OCI-M2 (cell line): ENCODE data around the gene DCTN5.
A peak's percentile ranks its signal among the peaks of the same experiment; 100 is the strongest.

Experiments
- DNase-seq: peaks from one replicate; lab custom pipeline; 2025; ENCODE audit not compliant: unreplicated experiment; lab: John Stamatoyannopoulos, UW

DCTN5 gene

GRCh38 chr16:23651943-23652468 is 10.7 kb downstream of the DCTN5 start:
- no peak for DNase-seq

DNA sequence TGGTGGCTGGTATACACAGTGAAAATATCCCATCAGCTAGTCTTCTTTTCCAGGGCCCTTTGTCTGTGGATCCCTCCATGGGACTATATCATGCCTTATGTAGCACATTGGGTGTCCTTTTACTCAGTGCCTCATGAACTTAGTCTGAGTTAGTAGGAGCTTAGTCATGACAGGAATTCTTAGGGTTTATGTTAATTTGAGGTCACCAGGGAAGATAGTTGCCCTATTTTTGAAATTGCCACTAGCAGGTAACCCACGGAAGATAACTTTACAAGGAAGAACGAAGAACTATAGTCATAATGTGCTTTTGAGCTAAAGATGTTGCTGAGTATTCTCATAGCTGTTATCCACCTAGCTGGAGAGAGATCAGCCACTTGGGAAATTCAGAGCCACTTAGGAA is 22.7 kb downstream of the DCTN5 start:
- DNase-seq, result no peak

DNA sequence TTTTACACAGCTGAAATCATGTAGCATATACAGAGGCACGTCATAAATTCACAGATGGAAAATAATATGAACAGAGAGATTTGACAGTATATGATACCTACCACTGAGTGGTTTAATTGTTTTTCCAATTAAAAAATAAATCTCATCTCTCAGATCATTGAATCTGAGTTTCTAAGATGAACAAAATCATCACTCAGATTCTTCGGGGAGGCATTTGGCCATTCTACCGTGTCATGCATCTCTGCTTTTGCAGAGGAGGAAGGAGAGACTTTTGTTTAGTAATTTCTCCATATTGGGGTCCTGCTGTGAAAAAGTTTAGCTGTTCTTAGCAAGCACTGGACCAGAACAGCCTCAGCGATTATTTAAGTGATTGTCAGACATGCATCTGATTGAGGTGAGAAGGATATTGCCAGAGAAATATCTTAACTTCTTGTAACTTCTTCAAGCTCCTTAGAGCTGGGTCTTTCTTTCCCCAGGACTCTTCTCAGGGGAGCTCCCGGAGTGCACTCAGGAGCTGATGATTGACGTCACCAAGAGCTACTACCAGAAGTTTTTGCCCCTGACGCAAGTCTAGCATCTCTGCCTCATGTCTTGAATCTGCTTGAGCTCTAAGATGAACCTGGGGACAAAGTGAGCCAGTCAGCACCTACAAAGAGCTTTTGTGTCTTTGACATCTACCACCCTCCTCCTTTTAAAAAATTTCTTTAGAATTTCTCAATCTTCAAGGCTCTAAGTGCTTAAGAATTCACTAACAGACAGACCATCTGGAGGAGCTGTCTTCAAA is 25.5 kb downstream of the DCTN5 start:
- no peak for DNase-seq

DNA sequence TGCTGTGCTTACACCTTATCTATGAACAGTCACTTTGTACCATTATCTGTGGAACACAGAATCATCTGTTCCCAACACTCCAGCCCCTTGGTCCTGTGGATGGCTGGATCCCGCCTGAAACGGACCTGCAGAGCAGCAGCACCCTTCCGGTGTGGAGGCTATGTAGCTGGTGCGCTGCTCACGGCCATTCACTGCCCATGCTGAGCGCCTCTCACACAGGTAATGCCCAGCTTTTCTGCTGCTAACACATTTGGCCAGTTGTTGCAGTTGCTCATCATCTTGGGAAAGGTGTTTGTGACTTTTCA is 26.0 kb downstream of the DCTN5 start:
- DNase-seq, result no peak

DNA sequence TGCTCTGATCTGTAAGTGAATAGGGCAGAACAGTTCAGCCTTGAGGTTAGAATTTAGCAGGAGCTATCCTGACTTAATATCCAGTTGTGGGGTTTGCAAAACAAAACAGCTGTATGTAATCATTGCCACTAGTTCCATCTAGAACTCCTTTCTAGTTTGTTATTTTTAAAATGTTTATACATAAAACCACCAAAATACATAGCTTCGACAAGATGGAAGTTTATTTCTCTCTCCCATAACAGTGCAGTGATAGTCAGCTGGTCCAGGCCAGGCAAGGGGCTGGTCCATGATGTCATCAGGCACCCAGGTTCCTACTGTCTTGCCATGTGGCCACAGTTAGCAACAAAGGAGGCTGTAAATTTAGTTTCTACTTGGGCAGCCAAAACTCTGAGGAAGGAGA is 27.0 kb downstream of the DCTN5 start:
- DNase-seq, result no peak

- DNase-seq, result no peak
Observed at GRCh38 chr16:23668873-23669272, 27.6 kb downstream of the DCTN5 start.

DNA sequence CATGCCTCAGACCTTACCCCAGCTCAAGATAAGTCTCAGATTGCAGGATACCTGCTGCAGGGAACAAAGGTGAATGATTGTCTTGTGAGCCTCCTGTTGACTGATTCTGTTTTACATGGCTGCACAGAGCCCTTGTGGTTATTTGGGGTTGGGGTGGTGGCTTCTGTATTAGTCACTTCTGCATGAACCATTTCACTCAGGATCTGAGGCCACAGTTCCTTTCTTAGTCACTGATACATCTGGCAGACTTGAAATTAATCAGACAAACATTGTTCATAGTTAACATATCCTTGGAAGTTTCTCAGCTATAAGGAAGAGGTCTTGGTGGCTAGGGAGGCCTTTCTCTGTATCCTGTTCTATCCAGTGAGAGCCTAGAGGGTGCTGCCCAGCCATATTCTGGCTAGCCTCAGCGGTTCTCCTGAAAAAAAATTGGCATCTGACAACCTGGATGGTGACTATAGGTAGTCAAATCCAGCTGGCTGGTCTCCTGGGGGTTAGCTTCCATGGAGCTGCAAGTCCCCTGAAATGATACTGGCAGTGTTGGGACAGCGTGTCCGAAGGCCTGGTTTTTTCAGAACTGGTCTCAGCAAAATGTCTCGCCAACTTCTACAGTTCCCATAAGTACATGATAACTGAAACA is 29.0 kb downstream of the DCTN5 start:
- no peak for DNase-seq

GRCh38 chr16:23673971-23674614 is 32.8 kb downstream of the DCTN5 start:
- DNase-seq, result no peak

- no peak for DNase-seq
Observed at GRCh38 chr16:23676924-23677480, 35.7 kb downstream of the DCTN5 start.

- peak; percentile 41 for DNase-seq
Observed at GRCh38 chr16:23678430-23679273, 37.4 kb downstream of the DCTN5 start, which contains the start of gene PLK1. Gene PLK1, plus strand, starts transcription at chr16:23678889. Its CDS starts 44 bp downstream, at chr16:23678933.

- no peak for DNase-seq
Observed at GRCh38 chr16:23679274-23679985, 38.2 kb downstream of the DCTN5 start.

- DNase-seq, result no peak
Observed at GRCh38 chr16:23679986-23680336, 38.7 kb downstream of the DCTN5 start.

DNA sequence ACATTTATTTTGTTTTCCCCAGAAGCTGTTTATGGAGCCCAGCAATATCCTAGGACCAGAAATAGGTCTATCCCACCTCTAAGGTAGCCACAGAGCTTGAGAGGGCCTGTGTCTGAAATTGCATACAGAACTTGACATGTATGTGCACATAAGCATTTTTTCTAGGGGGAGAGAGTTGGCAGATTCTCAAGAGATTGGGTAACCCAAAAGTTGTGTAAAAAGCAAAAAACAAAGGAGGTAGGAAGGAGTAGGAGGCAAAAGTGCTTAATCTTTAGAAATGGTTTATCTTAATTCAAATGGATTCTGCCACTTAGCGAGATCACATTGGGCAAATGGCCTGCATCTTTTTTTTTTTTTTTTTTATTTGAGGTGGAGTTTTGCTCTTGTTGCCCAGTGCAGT is 40.9 kb downstream of the DCTN5 start:
- DNase-seq, result no peak

- no peak for DNase-seq
Observed at GRCh38 chr16:23683487-23683886, 42.2 kb downstream of the DCTN5 start.

DNA sequence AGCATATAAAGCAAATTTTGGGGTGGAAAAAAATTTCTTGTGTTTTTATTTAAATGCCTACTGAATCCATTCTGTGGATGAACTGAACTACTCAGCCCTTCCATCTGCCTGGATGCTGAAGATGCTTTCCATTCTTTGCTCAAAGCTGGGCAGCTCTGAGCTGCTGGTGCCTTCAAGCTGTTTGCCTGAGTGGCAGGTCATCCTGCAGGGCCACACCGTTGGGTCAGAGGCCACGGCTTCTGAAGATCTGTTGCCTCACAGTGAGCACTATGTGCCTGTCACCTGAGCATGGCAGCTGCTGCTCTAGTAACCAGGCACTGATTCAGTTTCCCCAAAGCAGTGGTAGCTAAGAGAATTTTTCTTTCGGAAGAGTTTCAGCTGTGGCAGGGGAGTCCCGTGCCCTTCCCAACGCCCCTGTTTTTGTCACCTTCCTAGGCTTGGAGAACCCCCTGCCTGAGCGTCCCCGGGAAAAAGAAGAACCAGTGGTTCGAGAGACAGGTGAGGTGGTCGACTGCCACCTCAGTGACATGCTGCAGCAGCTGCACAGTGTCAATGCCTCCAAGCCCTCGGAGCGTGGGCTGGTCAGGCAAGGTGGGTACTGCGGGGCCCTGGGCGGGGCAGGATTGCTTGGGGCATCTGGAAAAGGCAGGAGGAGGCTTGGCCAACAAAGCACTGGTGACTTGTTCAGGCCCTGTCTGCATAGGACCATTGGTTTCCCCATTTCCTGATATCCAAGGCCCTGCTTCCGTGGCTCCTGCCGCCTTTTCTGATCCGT is 46.0 kb downstream of the DCTN5 start:
- DNase-seq, result no peak

DNA sequence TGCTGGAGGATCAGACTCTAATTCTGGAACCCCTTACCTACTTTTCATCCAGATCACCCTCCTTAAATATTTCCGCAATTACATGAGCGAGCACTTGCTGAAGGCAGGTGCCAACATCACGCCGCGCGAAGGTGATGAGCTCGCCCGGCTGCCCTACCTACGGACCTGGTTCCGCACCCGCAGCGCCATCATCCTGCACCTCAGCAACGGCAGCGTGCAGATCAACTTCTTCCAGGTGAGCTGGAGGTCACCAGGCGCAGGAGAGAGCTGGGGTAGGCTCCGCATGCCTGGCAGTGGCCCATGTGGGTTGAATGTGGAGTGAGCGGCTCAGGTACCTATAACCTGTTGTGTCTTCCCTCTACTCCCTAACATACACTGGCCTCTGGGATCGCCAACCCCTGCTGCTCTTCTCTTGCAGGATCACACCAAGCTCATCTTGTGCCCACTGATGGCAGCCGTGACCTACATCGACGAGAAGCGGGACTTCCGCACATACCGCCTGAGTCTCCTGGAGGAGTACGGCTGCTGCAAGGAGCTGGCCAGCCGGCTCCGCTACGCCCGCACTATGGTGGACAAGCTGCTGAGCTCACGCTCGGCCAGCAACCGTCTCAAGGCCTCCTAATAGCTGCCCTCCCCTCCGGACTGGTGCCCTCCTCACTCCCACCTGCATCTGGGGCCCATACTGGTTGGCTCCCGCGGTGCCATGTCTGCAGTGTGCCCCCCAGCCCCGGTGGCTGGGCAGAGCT is 48.3 kb downstream of the DCTN5 start:
- DNase-seq, result no peak

- no peak for DNase-seq
Observed at GRCh38 chr16:23690771-23691482, 49.7 kb downstream of the DCTN5 start.

GRCh38 chr16:23691483-23692189 is 50.4 kb downstream of the DCTN5 start:
- DNase-seq, result no peak
